ENCODE measurements around the gene BNC2.
A peak's percentile ranks its signal among the peaks of the same experiment; 100 is the strongest.

The BNC2 gene

GRCh38 chr9:16625811-16626210 is 244.7 kb downstream of the BNC2 start:
- peak overlapping the region; percentile 32; the same call in 1 of the 2 replicates for H3K4me3 ChIP-seq (ENCODE audit: low read depth, low read length)
- TF ChIP-seq CTCF (IDR thresholded peaks at IDR 0.05; ENCODE audit: low read depth, low read length) = no peak

GRCh38 chr9:16625161-16625631 is 245.3 kb downstream of the BNC2 start:
- TF ChIP-seq CTCF (IDR thresholded peaks at IDR 0.05; ENCODE audit: low read depth, low read length) = no peak
- H3K4me3 ChIP-seq (ENCODE audit: low read depth, low read length) = no peak overlapping the region

- H3K4me3 ChIP-seq (ENCODE audit: low read depth, low read length) = no peak overlapping the region
- no peak for TF ChIP-seq CTCF (IDR thresholded peaks at IDR 0.05; ENCODE audit: low read depth, low read length)
Measured at GRCh38 chr9:16624744-16625117, 245.7 kb downstream of the BNC2 start.

- no peak overlapping the region for H3K4me3 ChIP-seq (ENCODE audit: low read depth, low read length)
- TF ChIP-seq CTCF (IDR thresholded peaks at IDR 0.05; ENCODE audit: low read depth, low read length) = no peak
Measured at GRCh38 chr9:16623989-16624743, 246.3 kb downstream of the BNC2 start.

GRCh38 chr9:16622541-16622940 is 247.9 kb downstream of the BNC2 start:
- no peak overlapping the region for H3K4me3 ChIP-seq (ENCODE audit: low read depth, low read length)
- no peak for TF ChIP-seq CTCF (IDR thresholded peaks at IDR 0.05; ENCODE audit: low read depth, low read length)

- TF ChIP-seq CTCF (IDR thresholded peaks at IDR 0.05; ENCODE audit: low read depth, low read length) = no peak
- H3K4me3 ChIP-seq (ENCODE audit: low read depth, low read length) = no peak overlapping the region
Measured at GRCh38 chr9:16619914-16620520, 250.5 kb downstream of the BNC2 start.

GRCh38 chr9:16619402-16619801 is 251.1 kb downstream of the BNC2 start:
- no peak for TF ChIP-seq CTCF (IDR thresholded peaks at IDR 0.05; ENCODE audit: low read depth, low read length)
- no peak overlapping the region for H3K4me3 ChIP-seq (ENCODE audit: low read depth, low read length)
